ENCODE results near the gene REXO2. TPM values are rescaled to one million over a fixed set of nuclear protein-coding genes. Genes with fewer than 3 reads are reported as not detected.

REXO2 gene
- total RNA-seq, 1 donor from 2014 or later, result 84.9 TPM

DNA sequence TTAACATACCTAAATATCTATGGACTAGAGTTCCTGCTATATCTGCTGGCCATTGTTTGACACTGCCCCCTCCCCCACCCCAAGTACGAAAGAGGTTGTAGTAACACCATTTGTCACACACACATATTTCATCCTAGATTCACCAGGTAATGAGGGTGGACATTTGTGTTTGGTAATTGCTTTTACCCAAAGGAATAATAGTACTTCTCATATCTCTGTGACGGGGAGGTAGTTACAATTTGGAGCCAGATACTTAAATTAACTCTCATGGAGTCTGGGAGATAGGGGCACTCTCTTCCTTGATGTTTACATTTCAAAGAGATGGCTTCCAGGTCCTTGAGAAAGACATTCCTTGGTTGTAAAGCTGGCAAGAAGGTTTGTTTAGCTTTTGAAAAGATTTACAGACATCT, 38.7 kb downstream of the REXO2 start:
- H3K36me3 Mint-ChIP-seq, result peaks cover 4% of the 10 kb centered on the region
- peaks cover 3% of the 10 kb centered on the region for H3K27me3 Mint-ChIP-seq
- no peak overlapping the region for H3K4me3 Mint-ChIP-seq
- H3K4me1 Mint-ChIP-seq (ENCODE audit: unreplicated experiment), result no peaks in the 10 kb centered on the region
- no peak for DNase-seq (ENCODE audit: extremely low spot score, unreplicated experiment)
- TF ChIP-seq, protein P1, sequence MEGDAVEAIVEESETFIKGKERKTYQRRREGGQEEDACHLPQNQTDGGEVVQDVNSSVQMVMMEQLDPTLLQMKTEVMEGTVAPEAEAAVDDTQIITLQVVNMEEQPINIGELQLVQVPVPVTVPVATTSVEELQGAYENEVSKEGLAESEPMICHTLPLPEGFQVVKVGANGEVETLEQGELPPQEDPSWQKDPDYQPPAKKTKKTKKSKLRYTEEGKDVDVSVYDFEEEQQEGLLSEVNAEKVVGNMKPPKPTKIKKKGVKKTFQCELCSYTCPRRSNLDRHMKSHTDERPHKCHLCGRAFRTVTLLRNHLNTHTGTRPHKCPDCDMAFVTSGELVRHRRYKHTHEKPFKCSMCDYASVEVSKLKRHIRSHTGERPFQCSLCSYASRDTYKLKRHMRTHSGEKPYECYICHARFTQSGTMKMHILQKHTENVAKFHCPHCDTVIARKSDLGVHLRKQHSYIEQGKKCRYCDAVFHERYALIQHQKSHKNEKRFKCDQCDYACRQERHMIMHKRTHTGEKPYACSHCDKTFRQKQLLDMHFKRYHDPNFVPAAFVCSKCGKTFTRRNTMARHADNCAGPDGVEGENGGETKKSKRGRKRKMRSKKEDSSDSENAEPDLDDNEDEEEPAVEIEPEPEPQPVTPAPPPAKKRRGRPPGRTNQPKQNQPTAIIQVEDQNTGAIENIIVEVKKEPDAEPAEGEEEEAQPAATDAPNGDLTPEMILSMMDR (conservative IDR thresholded peaks at IDR 0.05), result no peak
- H3K9me3 Mint-ChIP-seq, result peaks cover 16% of the 10 kb centered on the region
- no peak overlapping the region for H3K27ac Mint-ChIP-seq

DNA sequence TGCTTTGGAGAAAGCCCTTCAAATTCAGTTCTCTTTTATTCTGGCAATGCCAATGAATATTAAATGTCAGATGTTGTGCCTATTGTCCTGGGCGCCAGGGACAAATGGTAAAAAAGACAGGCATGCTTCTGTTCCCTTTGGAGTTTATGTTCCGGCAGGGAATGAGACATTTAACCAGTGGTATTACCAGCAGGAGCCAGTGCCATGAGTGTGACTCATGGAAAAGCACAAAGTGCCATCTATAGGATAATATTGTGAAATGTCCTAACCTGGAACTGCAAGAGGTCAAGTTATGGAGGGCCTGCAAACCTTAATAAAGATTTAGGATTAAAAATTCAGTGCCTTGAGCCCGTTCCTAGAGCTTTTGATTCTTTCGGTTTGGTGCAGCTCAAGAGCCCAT, 39.5 kb downstream of the REXO2 start:
- TF ChIP-seq, protein P1 (conservative IDR thresholded peaks at IDR 0.05), result no peak
- no peak for DNase-seq (ENCODE audit: extremely low spot score, unreplicated experiment)
- Mint-ChIP-seq H3K9me3 (peaks cover 15% of the 10 kb centered on the region), H3K4me3 (no peak overlapping the region), H3K4me1 (ENCODE audit: unreplicated experiment) (no peaks in the 10 kb centered on the region), H3K27ac (no peak overlapping the region), H3K36me3 (peaks cover 4% of the 10 kb centered on the region), H3K27me3 (peaks cover 3% of the 10 kb centered on the region)

DNA sequence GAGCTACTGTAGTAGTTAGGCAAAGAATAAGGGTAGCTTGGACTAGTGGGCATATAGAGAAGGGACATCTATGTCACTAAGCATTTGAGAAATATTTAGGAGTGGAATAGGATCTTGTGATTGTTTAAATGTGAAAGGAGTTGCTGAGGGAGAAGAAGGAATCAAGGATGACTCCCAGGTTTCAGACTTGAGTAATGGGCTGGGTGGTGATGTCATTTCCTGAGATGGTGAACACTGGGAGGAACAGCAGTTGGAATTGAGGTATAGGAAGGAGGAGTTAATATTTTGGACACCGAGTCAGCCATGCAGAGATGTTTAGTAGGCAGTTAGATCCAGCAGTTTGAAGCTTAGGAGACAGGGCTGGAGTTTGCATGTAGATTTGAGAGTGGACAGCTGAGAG, 40.1 kb downstream of the REXO2 start:
- no peak overlapping the region for H3K27ac Mint-ChIP-seq
- TF ChIP-seq, protein P1 (conservative IDR thresholded peaks at IDR 0.05), result no peak
- no peak overlapping the region for H3K4me3 Mint-ChIP-seq
- peaks cover 10% of the 10 kb centered on the region for H3K9me3 Mint-ChIP-seq
- no peaks in the 10 kb centered on the region for H3K4me1 Mint-ChIP-seq (ENCODE audit: unreplicated experiment)
- DNase-seq (ENCODE audit: extremely low spot score, unreplicated experiment), result no peak
- peaks cover 3% of the 10 kb centered on the region for H3K27me3 Mint-ChIP-seq
- H3K36me3 Mint-ChIP-seq, result peaks cover 4% of the 10 kb centered on the region

DNA sequence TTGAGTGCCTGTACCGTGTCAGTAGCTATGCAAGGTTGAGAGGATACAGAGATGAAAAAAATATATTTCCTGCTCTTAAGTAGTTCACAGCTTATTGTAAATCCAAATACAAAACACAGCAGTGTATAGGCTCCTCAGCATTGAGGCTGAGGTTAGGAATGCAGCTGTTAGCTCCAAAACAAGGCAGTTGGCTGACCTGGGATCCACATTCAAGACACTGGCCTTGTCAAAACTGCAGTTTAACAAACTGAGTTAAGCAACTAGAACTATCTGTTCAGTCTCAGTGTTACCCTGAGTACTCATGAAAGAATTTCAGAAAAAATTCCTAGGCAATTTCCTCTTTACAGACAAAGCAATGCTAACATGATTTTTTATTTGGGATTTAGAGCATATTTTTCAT, 42.8 kb downstream of the REXO2 start:
- peaks cover 3% of the 10 kb centered on the region for H3K27me3 Mint-ChIP-seq
- TF ChIP-seq, protein P1 (conservative IDR thresholded peaks at IDR 0.05), result no peak
- H3K4me3 Mint-ChIP-seq, result no peak overlapping the region
- no peak for DNase-seq (ENCODE audit: extremely low spot score, unreplicated experiment)
- H3K4me1 Mint-ChIP-seq (ENCODE audit: unreplicated experiment), result no peaks in the 10 kb centered on the region
- peaks cover 4% of the 10 kb centered on the region for H3K36me3 Mint-ChIP-seq
- H3K27ac Mint-ChIP-seq, result no peak overlapping the region
- H3K9me3 Mint-ChIP-seq, result peaks cover 5% of the 10 kb centered on the region

DNA sequence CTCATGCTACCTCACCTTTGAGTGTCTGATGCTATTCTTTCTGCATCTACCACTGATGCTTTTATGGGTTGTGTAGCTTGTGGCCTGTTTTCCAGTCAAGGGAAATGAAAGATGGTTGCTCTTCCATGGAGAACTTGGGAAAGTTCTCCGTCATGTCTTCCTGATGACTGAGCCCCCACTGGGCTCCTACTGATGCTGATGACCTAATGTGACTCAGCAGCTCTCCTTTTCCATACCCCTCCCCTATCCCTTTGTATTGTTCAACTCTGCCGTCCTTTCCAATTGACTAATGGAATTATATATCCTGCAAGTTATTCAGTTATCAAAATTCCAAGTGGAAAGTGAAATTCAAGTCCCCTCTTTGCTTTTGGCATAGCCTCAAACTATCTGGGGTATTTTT, 44.7 kb downstream of the REXO2 start:
- H3K9me3 Mint-ChIP-seq, result peaks cover 5% of the 10 kb centered on the region
- H3K36me3 Mint-ChIP-seq, result peaks cover 4% of the 10 kb centered on the region
- TF ChIP-seq, protein P1 (conservative IDR thresholded peaks at IDR 0.05), result no peak
- no peak overlapping the region for H3K27ac Mint-ChIP-seq
- DNase-seq (ENCODE audit: extremely low spot score, unreplicated experiment), result no peak
- no peaks in the 10 kb centered on the region for H3K4me1 Mint-ChIP-seq (ENCODE audit: unreplicated experiment)
- H3K4me3 Mint-ChIP-seq, result no peak overlapping the region
- peaks cover 3% of the 10 kb centered on the region for H3K27me3 Mint-ChIP-seq

DNA sequence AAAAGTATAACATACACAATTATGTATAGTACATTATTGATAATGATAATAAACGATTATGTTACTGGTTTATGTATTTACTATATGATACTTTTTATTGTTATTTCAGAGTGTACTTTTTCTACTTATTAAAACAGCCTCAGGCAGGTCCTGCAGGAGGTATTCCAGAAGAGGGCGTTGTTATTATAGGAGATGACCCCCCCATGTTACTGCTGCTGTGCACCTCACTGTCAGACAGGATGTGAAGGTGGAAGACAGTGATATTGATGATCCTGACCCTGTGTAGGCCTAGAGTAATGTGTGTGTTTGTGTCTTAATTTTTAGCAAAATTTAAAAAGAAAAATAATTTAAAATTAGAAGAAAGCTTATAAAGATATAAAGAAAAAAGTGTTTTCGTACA, 57.6 kb downstream of the REXO2 start:
- H3K4me1 Mint-ChIP-seq (ENCODE audit: unreplicated experiment), result no peaks in the 10 kb centered on the region
- no peak overlapping the region for H3K4me3 Mint-ChIP-seq
- TF ChIP-seq, protein P1 (conservative IDR thresholded peaks at IDR 0.05), result no peak
- H3K9me3 Mint-ChIP-seq, result no peaks in the 10 kb centered on the region
- no peak for DNase-seq (ENCODE audit: extremely low spot score, unreplicated experiment)
- no peak overlapping the region for H3K27ac Mint-ChIP-seq
- no peaks in the 10 kb centered on the region for H3K27me3 Mint-ChIP-seq
- no peaks in the 10 kb centered on the region for H3K36me3 Mint-ChIP-seq
